Measurements from ENCODE around the gene ZNF93.

DNA sequence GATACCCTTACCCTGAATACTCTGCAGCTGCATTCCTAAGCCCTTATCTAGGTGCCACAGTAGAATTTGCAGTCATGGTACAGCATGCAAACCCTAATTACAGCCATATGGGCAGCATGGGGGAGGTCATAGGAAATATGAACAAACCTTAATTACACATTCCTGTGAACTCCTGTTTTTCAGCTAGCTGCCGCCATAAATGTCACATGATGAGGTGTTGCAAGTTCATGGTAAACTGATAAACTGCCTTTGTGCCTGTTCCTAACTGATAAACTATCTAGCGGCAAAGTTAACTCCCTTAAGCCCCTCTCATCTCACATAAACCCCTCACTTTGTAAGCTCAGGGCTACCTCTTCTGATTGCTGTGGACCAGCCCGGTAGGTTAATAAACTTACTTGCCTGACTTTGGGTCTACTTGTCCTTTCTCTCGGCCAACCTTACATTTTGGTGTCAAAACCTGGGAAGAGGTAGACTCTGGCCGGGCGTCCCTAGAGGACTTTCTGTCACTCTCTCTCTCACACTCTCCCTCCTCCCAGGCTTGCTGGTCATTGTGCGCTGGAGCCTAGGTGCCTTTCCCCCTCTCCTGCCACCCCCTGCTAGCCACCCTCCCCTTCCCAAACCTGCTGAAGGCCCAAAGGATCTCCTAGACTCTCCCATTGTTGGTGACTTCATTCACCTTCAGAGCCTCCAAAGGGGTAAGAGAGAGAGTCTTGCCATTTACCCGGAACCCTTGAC is 43.3 kb downstream of the ZNF93 start:
- TF ChIP-seq POLR2AphosphoS5 (IDR thresholded peaks at IDR 0.05), result no peak
- no peak for TF ChIP-seq CTCF (IDR thresholded peaks at IDR 0.05)
